H1 (cell line): ENCODE data around the gene GALNT18.

Experiments used
- CTBP2 ChIP-seq: IDR thresholded peaks from 2 replicates; pipeline ENCODE4 v1.7.0; 2011; ENCODE audit warnings: borderline replicate concordance, mild to moderate bottlenecking, moderate library complexity, mixed read lengths, low read length; ENCODE audit not compliant: insufficient read depth, insufficient read length
- CTCF ChIP-seq, 3 experiments: IDR thresholded peaks; 1 replicate in 2 of 3; 2 replicates in 1 of 3; pipeline versions ENCODE4 v1.5.1 to v1.6.1; 2011; ENCODE audit warnings: low read length in 3 of 3, mild to moderate bottlenecking in 3 of 3, inconsistent platforms in 2 of 3, low read depth in 1 of 3, moderate library complexity in 1 of 3; ENCODE audit not compliant: insufficient read depth in 1 of 3; ENCODE audit errors: control extremely low read depth in 1 of 3
- POLR2A ChIP-seq, 2 experiments: IDR thresholded peaks; 1 replicate in 1 of 2; 2 replicates in 1 of 2; pipeline ENCODE4 v1.6.1; 2011; ENCODE audit warnings: low read depth in 2 of 2, low read length in 2 of 2, mild to moderate bottlenecking in 2 of 2; ENCODE audit errors: control extremely low read depth in 1 of 2
- POLR2AphosphoS5 ChIP-seq: IDR thresholded peaks from 2 replicates; pipeline ENCODE4 v1.6.1; 2011; ENCODE audit warnings: low read depth, low read length
- RAD21 ChIP-seq, 2 experiments: IDR thresholded peaks in 1 of 2; conservative IDR thresholded peaks in 1 of 2; 2 replicates each; pipeline ENCODE4 v1.6.1; 2011; ENCODE audit warnings: low read depth in 2 of 2, low read length in 2 of 2, improper control_type of control experiment in 1 of 2, inconsistent platforms in 1 of 2, mild to moderate bottlenecking in 1 of 2, moderate library complexity in 1 of 2
- RBBP5 ChIP-seq: IDR thresholded peaks from 2 replicates; pipeline ENCODE4 v1.7.1; 2012; ENCODE audit warnings: low read depth, mild to moderate bottlenecking, inconsistent platforms, low read length, moderate library complexity, borderline replicate concordance
- SIN3A ChIP-seq, 2 experiments: IDR thresholded peaks in 1 of 2; conservative IDR thresholded peaks in 1 of 2; 2 replicates each; pipeline ENCODE4 v1.6.1; 2011 to 2012; ENCODE audit warnings: low read length in 2 of 2, improper control_type of control experiment in 1 of 2, low read depth in 1 of 2, mild to moderate bottlenecking in 1 of 2
- USF2 ChIP-seq: IDR thresholded peaks from 2 replicates; pipeline ENCODE4 v1.6.1; 2011; ENCODE audit warnings: low read length, improper control_type of control experiment

GRCh38 chr11:11413776-11414175 is 208.0 kb downstream of the GALNT18 start:
- no peak for TF ChIP-seq POLR2AphosphoS5
- no peak for TF ChIP-seq USF2
- TF ChIP-seq CTCF (IDR thresholded peaks at IDR 0.05; ENCODE audit: control extremely low read depth in 1 of 3, insufficient read depth in 1 of 3, low read depth in 1 of 3, low read length in 3 of 3), result no peak
- TF ChIP-seq CTBP2, result no peak
- no peak for TF ChIP-seq POLR2A (IDR thresholded peaks at IDR 0.05; ENCODE audit: control extremely low read depth in 1 of 2, low read depth in 2 of 2, low read length in 2 of 2)
- TF ChIP-seq RBBP5, result no peak
- no peak for TF ChIP-seq RAD21 (IDR thresholded peaks at IDR 0.05 in 1 of 2, conservative IDR thresholded peaks at IDR 0.05 in 1 of 2; ENCODE audit: low read depth in 2 of 2, low read length in 2 of 2)
- TF ChIP-seq SIN3A (conservative IDR thresholded peaks at IDR 0.05 in 1 of 2, IDR thresholded peaks at IDR 0.05 in 1 of 2; ENCODE audit: low read depth in 1 of 2, low read length in 2 of 2), result no peak
